K562 (cell line): ENCODE measurements around the gene RERE. TPM values are rescaled to one million over a fixed set of nuclear protein-coding genes. Genes with fewer than 3 reads are reported as not detected.

Experiments
- BACH1 ChIP-seq: fragments of 200-800 bp; sonication (Bioruptor generic); IDR thresholded peaks from 2 replicates; pipeline ENCODE4 v1.6.1; 2016; ENCODE audit warnings: missing genetic modification characterization, missing compliant biosample characterization
- CEBPB ChIP-seq: fragments of 450-650 bp; IDR thresholded peaks from 2 replicates; pipeline ENCODE4 v1.6.1; 2016; ENCODE audit warnings: missing genetic modification characterization, missing compliant biosample characterization
- COPS2 ChIP-seq: fragments of 450-650 bp; conservative IDR thresholded peaks from 2 replicates; pipeline ENCODE4 v1.6.1; 2016; ENCODE audit warnings: mild to moderate bottlenecking, moderate library complexity
- DIDO1 ChIP-seq: fragments of 450-650 bp; IDR thresholded peaks from 2 replicates; pipeline ENCODE4 v1.6.1; 2016; ENCODE audit warnings: low read depth, missing biosample characterization, missing genetic modification characterization
- E2F5 ChIP-seq: sonication (generic); formaldehyde crosslinking; IDR thresholded peaks from 2 replicates; pipeline ENCODE4 v1.8.0; 2022; ENCODE audit warnings: mild to moderate bottlenecking, missing genetic modification reagents
- EP300 ChIP-seq: IDR thresholded peaks from 2 replicates; pipeline ENCODE4 v1.6.1; 2012; ENCODE audit warnings: low read length, improper control_type of control experiment
- ETS2 ChIP-seq: IDR thresholded peaks from 2 replicates; pipeline ENCODE4 v1.6.1; 2016; ENCODE audit warnings: borderline replicate concordance, missing genetic modification characterization, mild to moderate bottlenecking, moderate library complexity, missing compliant biosample characterization; ENCODE audit not compliant: poor library complexity, severe bottlenecking
- FOXJ2 ChIP-seq: fragments of 200-800 bp; sonication (Bioruptor generic); IDR thresholded peaks from 2 replicates; pipeline ENCODE4 v1.6.1; 2016; ENCODE audit warnings: missing genetic modification characterization, missing compliant biosample characterization
- NFIC ChIP-seq: fragments of 450-650 bp; IDR thresholded peaks from 2 replicates; pipeline ENCODE4 v1.6.1; 2017; ENCODE audit warnings: mild to moderate bottlenecking, inconsistent platforms
- NKRF ChIP-seq: fragments of 450-650 bp; IDR thresholded peaks from 2 replicates; pipeline ENCODE4 v1.6.1; 2016; ENCODE audit warnings: borderline replicate concordance
- PURB ChIP-seq: sonication (generic); formaldehyde crosslinking; IDR thresholded peaks from 2 replicates; pipeline ENCODE4 v1.9.0; 2021; ENCODE audit warnings: low read depth, mild to moderate bottlenecking, missing genetic modification reagents
- SMARCB1 ChIP-seq: IDR thresholded peaks from 2 replicates; pipeline ENCODE4 v1.6.1; 2011; ENCODE audit warnings: improper control_type of control experiment, low read depth; ENCODE audit not compliant: insufficient read length
- SMARCE1 ChIP-seq: fragments of 450-650 bp; IDR thresholded peaks from 2 replicates; pipeline ENCODE4 v1.7.1; 2016; ENCODE audit warnings: mild to moderate bottlenecking
- SRSF7 ChIP-seq: fragments of 200-400 bp; formaldehyde crosslinking; optimal IDR thresholded peaks from 2 replicates; pipeline ENCODE3; 2017; ENCODE audit warnings: mild to moderate bottlenecking, low read depth, low read length
- TARDBP ChIP-seq: fragments of 450-650 bp; IDR thresholded peaks from 2 replicates; pipeline ENCODE4 v1.6.1; 2016
- UBTF ChIP-seq, 2 experiments: IDR thresholded peaks; 2 replicates each; pipeline ENCODE4 v1.6.1; 2012; ENCODE audit warnings: improper control_type of control experiment in 2 of 2, low read depth in 2 of 2, low read length in 2 of 2, borderline replicate concordance in 1 of 2
- ZC3H4 ChIP-seq: sonication (generic); formaldehyde crosslinking; IDR thresholded peaks from 2 replicates; pipeline ENCODE4 v1.9.0; 2021; ENCODE audit warnings: missing genetic modification reagents, borderline replicate concordance
- ZNF184 ChIP-seq: sonication (generic); formaldehyde crosslinking; IDR thresholded peaks from 2 replicates; pipeline ENCODE4 v1.5.0; 2020; ENCODE audit warnings: missing genetic modification reagents
- polyA plus RNA-seq, 8 experiments: library from polyadenylated mRNA; depleted of rRNA in 4 of 8; stranded (reverse) in 5 of 8; unstranded in 3 of 8; fragments of >200 nt; fragmentation: Nextera tagmentation in 2 of 8; fragmentation: Illumina TruSeq in 1 of 8; extraction: Ambion mirVana in 2 of 8; extraction: Trizol in 1 of 8; gene quantifications; 2 replicates each; pipeline versions ENCODE4 v1.2.1 to v1.2.3, GENCODE V29; 2011 to 2014; ENCODE audit warnings: inconsistent platforms in 1 of 8, missing spikeins in 1 of 8
- total RNA-seq, 7 experiments: library from RNA; depleted of rRNA in 6 of 7; stranded (reverse); fragments of >200 nt in 6 of 7; fragmentation: Illumina TruSeq in 2 of 7; extraction: Trizol in 2 of 7; gene quantifications; 2 replicates each; pipeline versions ENCODE4 v1.2.1 to v1.2.3, GENCODE V29; 2011 to 2021; ENCODE audit warnings: low replicate concordance in 1 of 7
- TF ChIP-seq, protein P1 (sequence below): fragments of 250-450 bp; sonication (Bioruptor Pico); IDR thresholded peaks from 2 replicates; pipeline ENCODE4 v1.8.0; 2022; ENCODE audit warnings: inconsistent platforms, mild to moderate bottlenecking, moderate library complexity, borderline replicate concordance
- TF ChIP-seq, protein P2 (sequence below): fragments of 450-650 bp; IDR thresholded peaks from 2 replicates; pipeline ENCODE4 v1.7.0; 2016; ENCODE audit warnings: borderline replicate concordance

The RERE gene
- total and polyA plus RNA-seq, 9 of the 15 experiments (the other 6 are each of a cell fraction or from before 2014, with no cell fraction given): 3.0 to 51.5 (median 13.4) TPM

DNA sequence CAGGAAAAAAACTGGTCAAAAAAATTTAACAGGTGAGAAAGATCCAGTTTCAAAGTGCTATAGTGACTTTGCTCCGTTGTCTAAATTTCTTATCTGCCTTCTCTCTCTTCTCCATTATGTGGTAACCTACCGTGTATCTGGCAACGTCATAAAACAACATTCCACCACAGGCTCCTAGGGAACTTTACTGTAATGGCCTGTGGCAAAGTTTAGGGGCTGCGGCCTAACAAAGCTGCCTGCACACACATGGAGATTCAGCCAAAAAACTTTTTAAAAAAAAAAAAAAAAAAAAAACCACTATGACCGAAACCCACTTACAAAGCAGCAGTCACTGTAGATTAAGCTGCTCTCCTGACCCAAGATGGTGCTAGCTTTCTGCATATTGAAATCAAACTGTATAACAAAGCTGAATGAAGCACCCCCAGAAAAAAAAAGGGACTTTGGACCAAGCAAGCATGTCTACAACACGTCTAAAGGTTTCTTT is 296.9 kb downstream of the RERE start (continued):
- TF ChIP-seq NKRF: no peak
- no peak for TF ChIP-seq NFIC
- TF ChIP-seq E2F5 (CRISPR knock-in tag): no peak
- no peak for TF ChIP-seq UBTF (IDR thresholded peaks at IDR 0.05; ENCODE audit: borderline replicate concordance in 1 of 2, low read depth in 2 of 2, low read length in 2 of 2)
- 0 out of 2 replicates have a peak, but pooled peaks have one; percentile 31 for TF ChIP-seq SMARCE1
- TF ChIP-seq, protein P1, sequence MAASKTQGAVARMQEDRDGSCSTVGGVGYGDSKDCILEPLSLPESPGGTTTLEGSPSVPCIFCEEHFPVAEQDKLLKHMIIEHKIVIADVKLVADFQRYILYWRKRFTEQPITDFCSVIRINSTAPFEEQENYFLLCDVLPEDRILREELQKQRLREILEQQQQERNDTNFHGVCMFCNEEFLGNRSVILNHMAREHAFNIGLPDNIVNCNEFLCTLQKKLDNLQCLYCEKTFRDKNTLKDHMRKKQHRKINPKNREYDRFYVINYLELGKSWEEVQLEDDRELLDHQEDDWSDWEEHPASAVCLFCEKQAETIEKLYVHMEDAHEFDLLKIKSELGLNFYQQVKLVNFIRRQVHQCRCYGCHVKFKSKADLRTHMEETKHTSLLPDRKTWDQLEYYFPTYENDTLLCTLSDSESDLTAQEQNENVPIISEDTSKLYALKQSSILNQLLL (CRISPR knock-in tag): no peak
- TF ChIP-seq, protein P2, sequence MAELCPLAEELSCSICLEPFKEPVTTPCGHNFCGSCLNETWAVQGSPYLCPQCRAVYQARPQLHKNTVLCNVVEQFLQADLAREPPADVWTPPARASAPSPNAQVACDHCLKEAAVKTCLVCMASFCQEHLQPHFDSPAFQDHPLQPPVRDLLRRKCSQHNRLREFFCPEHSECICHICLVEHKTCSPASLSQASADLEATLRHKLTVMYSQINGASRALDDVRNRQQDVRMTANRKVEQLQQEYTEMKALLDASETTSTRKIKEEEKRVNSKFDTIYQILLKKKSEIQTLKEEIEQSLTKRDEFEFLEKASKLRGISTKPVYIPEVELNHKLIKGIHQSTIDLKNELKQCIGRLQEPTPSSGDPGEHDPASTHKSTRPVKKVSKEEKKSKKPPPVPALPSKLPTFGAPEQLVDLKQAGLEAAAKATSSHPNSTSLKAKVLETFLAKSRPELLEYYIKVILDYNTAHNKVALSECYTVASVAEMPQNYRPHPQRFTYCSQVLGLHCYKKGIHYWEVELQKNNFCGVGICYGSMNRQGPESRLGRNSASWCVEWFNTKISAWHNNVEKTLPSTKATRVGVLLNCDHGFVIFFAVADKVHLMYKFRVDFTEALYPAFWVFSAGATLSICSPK: no peak
- TF ChIP-seq DIDO1 (tag): no peak
- TF ChIP-seq TARDBP: no peak
- TF ChIP-seq SMARCB1: no peak
- TF ChIP-seq BACH1 (tag): no peak
- TF ChIP-seq PURB (CRISPR knock-in tag): no peak
- no peak for TF ChIP-seq SRSF7
- no peak for TF ChIP-seq ETS2 (tag)
- TF ChIP-seq ZC3H4: no peak
- TF ChIP-seq EP300: peak; percentile 24; the same call in 1 of the 2 replicates
- no peak for TF ChIP-seq COPS2
- peak; percentile 68 for TF ChIP-seq CEBPB (tag)
- no peak for TF ChIP-seq ZNF184 (CRISPR knock-in tag)
- peak; percentile 45; the same call in 1 of the 2 replicates for TF ChIP-seq FOXJ2 (tag)
